ENCODE results near the gene CADPS2. TPM values are rescaled to one million over a fixed set of nuclear protein-coding genes. Genes with fewer than 3 reads are reported as not detected.

Gene CADPS2
- total and polyA plus RNA-seq, 2 donors (not counting 3 experiments of a cell fraction or from before 2014, with no cell fraction given): 9.5 to 22.6 TPM

GRCh38 chr7:122314284-122314683 is 572.0 kb downstream of the CADPS2 start:
- dilution Hi-C loops (cut with MboI; ENCODE audit: extremely low pct_ligation_motif_present, low sequenced_read_pairs) (no loop called here), intact Hi-C loops (cut with micrococcal nuclease) (loop anchor here (5.0 kb wide), 1 partner anchor 172 kb away; the partner anchor contains the start of gene AASS)
- DNase-seq (ENCODE audit: low read depth, low spot score) (no peak), FAIRE-seq (no peak)
- H4K20me1 ChIP-seq (replicated peaks; ENCODE audit: control insufficient read depth, extremely low read depth, insufficient read depth, low read length): no peaks in the 10 kb centered on the region
- H3K9me3 ChIP-seq (replicated peaks; ENCODE audit: control insufficient read depth, insufficient read depth, low read length): no peaks in the 10 kb centered on the region
- H3K27ac ChIP-seq (ENCODE audit: insufficient read depth, low read depth, low read length): no peak overlapping the region
- H2AFZ ChIP-seq (ENCODE audit: low read depth, low read length): no peak overlapping the region
- no peak overlapping the region for H3K4me3 ChIP-seq (replicated peaks in 1 of 3; ENCODE audit: insufficient read depth in 1 of 3, low read depth in 1 of 3, low read length in 3 of 3)
- no peak overlapping the region for H3K4me2 ChIP-seq (ENCODE audit: insufficient read depth, low read length)
- ChIA-PET CTCF (no interaction called here), POLR2A (no interaction called here)
- no peaks in the 10 kb centered on the region for H3K9me1 ChIP-seq (replicated peaks; ENCODE audit: control insufficient read depth, extremely low read depth, insufficient read depth, low read length)
- H3K36me3 ChIP-seq (ENCODE audit: control insufficient read depth in 2 of 2, extremely low read depth in 1 of 2, insufficient read depth in 2 of 2, low read length in 2 of 2): no peaks in the 10 kb centered on the region
- H3K9ac ChIP-seq (replicated peaks; ENCODE audit: extremely low read depth, insufficient read depth, low read length): no peak overlapping the region
- H3K79me2 ChIP-seq (ENCODE audit: control insufficient read depth, insufficient read depth, low read length): no peaks in the 10 kb centered on the region
- H3K4me1 ChIP-seq (ENCODE audit: control insufficient read depth, extremely low read depth, insufficient read depth, low read length): peaks cover 17% of the 10 kb centered on the region
- no TSS peak for BruUV-seq (replicated peaks)
- TF ChIP-seq EZH2 (IDR thresholded peaks at IDR 0.05; ENCODE audit: borderline replicate concordance, low read depth, low read length, severe bottlenecking): peak; percentile 50
- no peak for TF ChIP-seq GATA2 (IDR thresholded peaks at IDR 0.05; ENCODE audit: insufficient read depth, insufficient read length, low read depth, low read length)
- H3K27me3 ChIP-seq (ENCODE audit: control insufficient read depth in 2 of 2, insufficient read depth in 2 of 2, low read length in 2 of 2): peaks cover 69 to 88% of the 10 kb centered on the region in 2 experiments

GRCh38 chr7:122312789-122313188 is 573.5 kb downstream of the CADPS2 start:
- dilution Hi-C loops (cut with MboI; ENCODE audit: extremely low pct_ligation_motif_present, low sequenced_read_pairs): no loop called here
- Histone ChIP-seq H4K20me1 (replicated peaks; ENCODE audit: control insufficient read depth, extremely low read depth, insufficient read depth, low read length) (no peaks in the 10 kb centered on the region), H2AFZ (ENCODE audit: low read depth, low read length) (no peak overlapping the region), H3K27ac (ENCODE audit: insufficient read depth, low read depth, low read length) (no peak overlapping the region), H3K9me3 (replicated peaks; ENCODE audit: control insufficient read depth, insufficient read depth, low read length) (no peaks in the 10 kb centered on the region), H3K4me3 (replicated peaks in 1 of 3; ENCODE audit: insufficient read depth in 1 of 3, low read depth in 1 of 3, low read length in 3 of 3) (no peak overlapping the region), H3K4me2 (ENCODE audit: insufficient read depth, low read length) (no peak overlapping the region), H3K9me1 (replicated peaks; ENCODE audit: control insufficient read depth, extremely low read depth, insufficient read depth, low read length) (no peaks in the 10 kb centered on the region), H3K9ac (replicated peaks; ENCODE audit: extremely low read depth, insufficient read depth, low read length) (no peak overlapping the region), H3K27me3 (ENCODE audit: control insufficient read depth in 2 of 2, insufficient read depth in 2 of 2, low read length in 2 of 2) (peaks cover 78 to 99% of the 10 kb centered on the region in 2 experiments), H3K36me3 (ENCODE audit: control insufficient read depth in 2 of 2, extremely low read depth in 1 of 2, insufficient read depth in 2 of 2, low read length in 2 of 2) (no peaks in the 10 kb centered on the region), H3K4me1 (ENCODE audit: control insufficient read depth, extremely low read depth, insufficient read depth, low read length) (peaks cover 17% of the 10 kb centered on the region), H3K79me2 (ENCODE audit: control insufficient read depth, insufficient read depth, low read length) (no peaks in the 10 kb centered on the region)
- ChIA-PET POLR2A (no interaction called here), CTCF (no interaction called here)
- no peak for DNase-seq (ENCODE audit: low read depth, low spot score)
- TF ChIP-seq MAX (IDR thresholded peaks at IDR 0.05; ENCODE audit: insufficient read depth, insufficient read length) (no peak), MYC (IDR thresholded peaks at IDR 0.05; ENCODE audit: low read depth, low read length) (no peak), JUN (IDR thresholded peaks at IDR 0.05; ENCODE audit: borderline replicate concordance, insufficient read depth, insufficient read length, low read depth) (no peak), FOS (IDR thresholded peaks at IDR 0.05; ENCODE audit: borderline replicate concordance, insufficient read depth, low read length) (no peak), POLR2AphosphoS5 (IDR thresholded peaks at IDR 0.05; ENCODE audit: insufficient read depth, low read depth, low read length) (no peak), CTCF (IDR thresholded peaks at IDR 0.05; ENCODE audit: extremely low read depth in 1 of 2, insufficient read depth in 1 of 2, low read depth in 1 of 2, low read length in 2 of 2) (no peak), POLR2A (IDR thresholded peaks at IDR 0.05; ENCODE audit: low read depth, low read length) (no peak), GATA2 (IDR thresholded peaks at IDR 0.05; ENCODE audit: insufficient read depth, insufficient read length, low read depth, low read length) (no peak), EZH2 (IDR thresholded peaks at IDR 0.05; ENCODE audit: borderline replicate concordance, low read depth, low read length, severe bottlenecking) (no peak)
- FAIRE-seq: no peak
- intact Hi-C loops (cut with micrococcal nuclease): loop anchor here (1.0 to 5.0 kb wide), 2 partner anchors 8 to 170 kb away; partner anchors contain the start of genes AASS and FEZF1
- no TSS peak for BruUV-seq (replicated peaks)
